MM.1S (cell line): ENCODE data around the gene WDR91.

ENCODE experiments used
- EZH2 ChIP-seq: fragments of 300-600 bp; sonication (generic); optimal IDR thresholded peaks from 2 replicates; pipeline ENCODE3; 2017; ENCODE audit warnings: low read depth, mild to moderate bottlenecking, antibody characterized with exemption, low read length, mixed read lengths
- EZH2phosphoT487 ChIP-seq: fragments of 300-600 bp; sonication (generic); IDR thresholded peaks from 2 replicates; pipeline ENCODE4 v1.6.1; 2018; ENCODE audit warnings: antibody characterized with exemption, low read length
- TF ChIP-seq, protein P1 (sequence below): fragments of 300-600 bp; sonication (generic); IDR thresholded peaks from 2 replicates; pipeline ENCODE4 v1.5.1; 2016; ENCODE audit warnings: antibody characterized with exemption, low read length, mixed read lengths

DNA sequence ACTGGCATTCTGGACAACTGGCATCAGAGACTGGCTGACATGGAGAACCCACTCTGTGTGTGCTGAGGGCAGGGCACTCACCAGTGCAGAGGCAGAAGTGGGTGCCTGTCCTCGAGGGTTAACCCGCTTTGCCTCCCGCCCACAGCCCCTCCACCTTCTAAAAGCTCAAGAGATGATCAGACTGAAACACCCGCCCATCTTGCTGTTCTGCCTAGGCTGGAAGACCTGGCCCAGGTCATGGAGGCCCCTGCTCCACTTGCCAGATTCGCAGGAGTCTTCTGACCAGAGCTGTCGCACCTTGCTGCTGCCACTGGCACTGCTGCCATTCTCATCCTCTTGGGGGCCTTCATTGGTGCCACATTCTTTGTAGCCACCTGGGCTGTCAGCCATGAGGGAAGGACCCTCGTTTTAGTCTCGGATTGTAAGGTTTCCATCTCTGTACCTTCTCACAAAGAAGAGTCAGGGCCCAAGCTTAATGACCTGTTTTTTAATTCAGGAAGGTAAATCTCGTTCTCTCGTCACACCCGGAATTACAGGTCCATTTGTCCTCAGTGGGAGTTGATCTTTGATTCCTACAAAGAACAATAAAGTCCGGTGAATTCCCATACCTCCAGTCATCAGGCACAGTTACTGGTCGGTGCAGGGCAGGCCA is 42.7 kb downstream of the WDR91 start:
- TF ChIP-seq, protein P1, sequence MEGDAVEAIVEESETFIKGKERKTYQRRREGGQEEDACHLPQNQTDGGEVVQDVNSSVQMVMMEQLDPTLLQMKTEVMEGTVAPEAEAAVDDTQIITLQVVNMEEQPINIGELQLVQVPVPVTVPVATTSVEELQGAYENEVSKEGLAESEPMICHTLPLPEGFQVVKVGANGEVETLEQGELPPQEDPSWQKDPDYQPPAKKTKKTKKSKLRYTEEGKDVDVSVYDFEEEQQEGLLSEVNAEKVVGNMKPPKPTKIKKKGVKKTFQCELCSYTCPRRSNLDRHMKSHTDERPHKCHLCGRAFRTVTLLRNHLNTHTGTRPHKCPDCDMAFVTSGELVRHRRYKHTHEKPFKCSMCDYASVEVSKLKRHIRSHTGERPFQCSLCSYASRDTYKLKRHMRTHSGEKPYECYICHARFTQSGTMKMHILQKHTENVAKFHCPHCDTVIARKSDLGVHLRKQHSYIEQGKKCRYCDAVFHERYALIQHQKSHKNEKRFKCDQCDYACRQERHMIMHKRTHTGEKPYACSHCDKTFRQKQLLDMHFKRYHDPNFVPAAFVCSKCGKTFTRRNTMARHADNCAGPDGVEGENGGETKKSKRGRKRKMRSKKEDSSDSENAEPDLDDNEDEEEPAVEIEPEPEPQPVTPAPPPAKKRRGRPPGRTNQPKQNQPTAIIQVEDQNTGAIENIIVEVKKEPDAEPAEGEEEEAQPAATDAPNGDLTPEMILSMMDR, result no peak
- TF ChIP-seq EZH2 (no peak), EZH2phosphoT487 (no peak)
